Aortic smooth muscle cell (primary cell): Measurements from ENCODE around the gene TMEM63C. TPM values are rescaled to one million over a fixed set of nuclear protein-coding genes. Genes with fewer than 3 reads are reported as not detected.

ENCODE experiments used
- total RNA-seq: library from RNA; depleted of rRNA; stranded (reverse); fragments of >200 nt; gene quantifications from 2 replicates; pipeline ENCODE4 v1.2.3, GENCODE V29; 2014

TMEM63C gene, protein sequence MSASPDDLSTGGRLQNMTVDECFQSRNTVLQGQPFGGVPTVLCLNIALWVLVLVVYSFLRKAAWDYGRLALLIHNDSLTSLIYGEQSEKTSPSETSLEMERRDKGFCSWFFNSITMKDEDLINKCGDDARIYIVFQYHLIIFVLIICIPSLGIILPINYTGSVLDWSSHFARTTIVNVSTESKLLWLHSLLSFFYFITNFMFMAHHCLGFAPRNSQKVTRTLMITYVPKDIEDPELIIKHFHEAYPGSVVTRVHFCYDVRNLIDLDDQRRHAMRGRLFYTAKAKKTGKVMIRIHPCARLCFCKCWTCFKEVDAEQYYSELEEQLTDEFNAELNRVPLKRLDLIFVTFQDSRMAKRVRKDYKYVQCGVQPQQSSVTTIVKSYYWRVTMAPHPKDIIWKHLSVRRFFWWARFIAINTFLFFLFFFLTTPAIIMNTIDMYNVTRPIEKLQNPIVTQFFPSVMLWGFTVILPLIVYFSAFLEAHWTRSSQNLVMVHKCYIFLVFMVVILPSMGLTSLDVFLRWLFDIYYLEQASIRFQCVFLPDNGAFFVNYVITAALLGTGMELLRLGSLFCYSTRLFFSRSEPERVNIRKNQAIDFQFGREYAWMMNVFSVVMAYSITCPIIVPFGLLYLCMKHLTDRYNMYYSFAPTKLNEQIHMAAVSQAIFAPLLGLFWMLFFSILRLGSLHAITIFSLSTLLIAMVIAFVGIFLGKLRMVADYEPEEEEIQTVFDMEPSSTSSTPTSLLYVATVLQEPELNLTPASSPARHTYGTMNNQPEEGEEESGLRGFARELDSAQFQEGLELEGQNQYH
- total RNA-seq, result 0.26 TPM in 1 of 2 replicates, not detected in the other

GRCh38 chr14:77181603-77182437 lies at the start of gene TMEM63C:
TMEM63C (plus strand) TSS chr14:77181798; CDS start chr14:77218814, 37,016 bp downstream.

DNA sequence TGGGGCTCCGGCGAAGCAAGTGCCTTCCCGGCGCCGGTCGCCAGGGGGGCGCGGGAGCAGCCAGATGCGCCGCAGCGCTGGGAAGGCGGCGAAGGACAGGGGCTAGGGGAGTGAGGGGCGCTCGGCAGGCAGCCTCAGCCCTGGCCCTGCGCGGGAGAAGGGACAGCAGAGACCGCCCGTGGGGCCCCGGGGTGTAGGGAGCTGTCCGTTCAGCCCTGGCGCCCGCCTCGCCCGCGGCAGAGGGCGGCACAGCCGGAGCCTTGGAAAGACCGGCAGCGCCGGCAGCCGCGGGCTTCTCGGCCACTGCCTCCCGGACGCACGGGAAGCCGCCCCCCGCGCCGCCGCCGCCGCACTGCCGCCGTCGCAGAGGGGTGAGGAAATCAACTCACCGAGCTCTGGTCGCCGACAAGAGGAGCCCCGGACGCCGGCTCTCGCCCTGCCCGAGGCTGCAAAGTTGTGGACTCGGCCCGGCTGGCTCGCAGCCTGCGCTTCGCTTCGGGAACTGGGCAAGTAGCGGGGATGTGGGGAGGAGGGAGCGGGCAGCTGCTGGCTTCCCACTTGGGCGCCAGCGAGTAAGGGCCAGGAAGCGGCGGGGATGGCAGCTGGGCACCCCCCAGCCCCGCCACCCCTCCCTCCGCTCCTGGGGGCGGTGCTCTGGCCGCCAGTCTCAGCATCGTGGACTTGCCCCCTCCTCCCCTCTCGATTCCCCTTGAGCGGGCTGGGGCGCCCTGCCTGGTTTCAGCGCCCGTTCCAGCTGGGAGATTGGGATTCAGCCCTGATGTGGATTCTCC lies 40.2 kb upstream of the TMEM63C start, which contains the start of gene ZDHHC22:
TSS of gene ZDHHC22 (minus strand) at position 578 of the 791 bp plus-strand sequence. CDS start 2,053 bp downstream, outside the sequence.

DNA sequence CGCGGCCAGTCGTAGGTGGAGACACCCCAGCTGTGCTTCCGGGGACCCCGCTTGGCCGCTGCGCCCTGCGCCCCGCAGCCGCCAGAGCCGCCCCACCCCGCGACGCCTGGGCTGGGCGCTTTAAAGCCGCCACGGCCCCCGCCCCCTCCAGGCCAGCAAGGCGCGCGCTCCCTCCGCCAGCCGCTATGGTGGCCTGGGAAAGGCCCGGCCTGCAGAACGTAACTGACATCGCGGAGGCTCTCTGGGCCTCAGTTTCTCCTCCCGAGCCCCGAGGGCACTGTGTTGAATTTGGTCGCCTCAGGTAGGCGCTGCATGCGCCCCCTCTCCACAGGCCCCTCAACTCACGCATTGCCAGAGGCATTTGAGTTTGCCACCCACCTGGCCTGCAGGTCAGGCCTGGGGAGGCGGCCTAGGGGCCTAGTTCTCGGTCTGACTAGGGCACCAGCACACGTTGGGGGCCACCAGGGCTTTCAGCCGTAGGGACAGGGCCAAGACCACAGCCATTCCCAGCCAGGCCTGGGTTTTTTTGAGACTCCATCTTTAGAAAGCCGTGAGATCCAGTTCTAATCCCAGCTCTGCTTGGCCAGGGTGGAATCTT lies 89.6 kb downstream of the TMEM63C start, which contains the start of gene NGB:
TSS of gene NGB (minus strand) at position 94 of the 598 bp plus-strand sequence. CDS start 269 bp downstream, outside the sequence.

Other genes starting within 250 kb of the TMEM63C start
- 22.4 and 35.1 TPM in 2 replicates for gene IRF2BPL, start 153.1 kb upstream of the TMEM63C start, total RNA-seq
- gene CIPC, start 83.5 kb upstream of the TMEM63C start, total RNA-seq, result 11.4 and 12.1 TPM in 2 replicates
- not detected in 2 replicates for gene ZDHHC22, start 40.0 kb upstream of the TMEM63C start, total RNA-seq
- gene NGB, start 89.4 kb downstream of the TMEM63C start, total RNA-seq, result not detected in 2 replicates
- 8.9 and 10.6 TPM in 2 replicates for gene POMT2, start 139.1 kb downstream of the TMEM63C start, total RNA-seq
- 26.4 and 29.8 TPM in 2 replicates for gene GSTZ1, start 139.2 kb downstream of the TMEM63C start, total RNA-seq
- gene TMED8, start 195.3 kb downstream of the TMEM63C start, total RNA-seq, result 8.3 and 9.9 TPM in 2 replicates
- 2.0 and 2.8 TPM in 2 replicates for gene SAMD15, start 195.6 kb downstream of the TMEM63C start, total RNA-seq
- 0.12 and 0.13 TPM in 2 replicates for gene NOXRED1, start 241.7 kb downstream of the TMEM63C start, total RNA-seq